ENCODE data around the gene KCNAB3.

Gene KCNAB3

DNA sequence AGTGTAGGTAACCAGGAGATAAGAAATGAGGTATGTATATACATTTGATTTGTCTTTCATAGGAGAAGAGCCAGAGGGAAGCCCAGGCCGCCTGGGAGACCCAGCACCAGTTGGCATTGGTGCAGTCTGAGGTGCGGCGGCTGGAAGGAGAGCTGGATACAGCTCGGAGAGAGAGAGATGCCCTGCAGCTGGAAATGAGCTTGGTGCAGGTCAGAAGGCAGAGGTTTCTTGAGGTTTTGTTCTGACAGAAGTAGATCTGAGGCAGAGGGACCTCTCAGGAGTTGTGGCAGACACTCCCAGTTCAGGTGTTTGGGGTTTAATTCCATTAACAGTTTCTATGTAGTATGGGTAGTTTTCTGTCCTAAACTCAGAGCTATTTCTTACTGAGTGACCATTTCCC is 10.4 kb upstream of the KCNAB3 start:
- no peak for DNase-seq (ENCODE audit: low read depth)

DNA sequence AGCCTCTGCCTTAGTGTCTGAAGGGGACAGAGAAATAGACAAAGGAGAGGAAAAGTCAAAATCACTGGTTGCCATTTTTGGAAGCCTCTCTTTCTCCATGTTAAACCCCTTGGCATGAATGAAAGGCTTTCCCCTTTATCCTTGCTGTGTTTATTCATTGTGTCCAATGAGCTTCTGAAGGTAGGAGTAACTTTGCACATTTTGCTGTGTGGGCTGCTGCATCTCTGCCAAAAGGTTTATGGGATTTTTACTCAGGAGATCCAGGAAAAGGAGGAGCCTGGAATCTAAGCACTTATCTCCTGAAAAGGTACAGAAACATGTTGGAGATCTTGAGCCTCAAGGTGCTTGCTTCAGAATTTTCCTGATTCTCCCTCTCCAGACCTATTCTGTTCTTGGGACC is 6.2 kb upstream of the KCNAB3 start:
- no peak for DNase-seq (ENCODE audit: low read depth)

DNA sequence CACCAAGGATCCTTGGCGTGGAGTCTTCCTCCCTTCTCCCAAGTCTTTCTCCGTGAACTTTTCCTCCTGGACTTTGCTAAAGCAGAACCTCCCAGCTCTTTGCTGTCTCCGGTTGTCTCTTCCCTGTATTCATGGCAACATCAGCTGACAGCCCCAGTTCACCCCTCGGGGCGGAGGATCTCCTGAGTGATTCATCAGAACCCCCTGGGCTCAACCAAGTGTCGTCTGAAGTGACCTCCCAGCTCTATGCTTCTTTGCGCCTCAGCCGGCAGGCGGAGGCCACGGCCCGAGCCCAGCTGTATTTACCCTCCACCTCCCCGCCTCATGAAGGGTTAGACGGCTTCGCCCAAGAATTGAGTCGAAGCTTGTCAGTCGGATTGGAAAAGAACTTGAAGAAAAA is 3.3 kb upstream of the KCNAB3 start:
- peak; percentile 35 for DNase-seq (ENCODE audit: low read depth)

DNA sequence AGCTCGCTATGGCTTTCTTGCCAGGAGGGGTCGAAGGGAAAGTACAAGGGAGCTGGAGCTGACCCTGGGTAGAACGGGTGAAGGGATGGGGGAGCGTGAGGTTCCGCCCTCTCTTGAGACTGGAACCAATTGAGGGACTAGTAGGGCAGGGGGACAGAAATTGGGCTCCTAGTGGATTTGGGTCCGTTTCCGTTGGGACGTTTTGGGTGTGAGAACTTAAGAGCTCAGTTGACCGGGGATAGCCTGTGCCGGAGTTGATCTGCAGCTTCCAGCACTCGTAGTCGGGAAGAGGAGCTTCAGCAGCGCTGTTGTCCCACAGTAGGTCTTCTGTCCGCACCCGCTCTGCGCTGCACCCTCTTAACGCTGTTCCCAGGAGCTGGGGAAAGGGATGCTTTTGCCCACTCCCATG is 2.8 kb upstream of the KCNAB3 start:
- no peak for DNase-seq (ENCODE audit: low read depth)

DNA sequence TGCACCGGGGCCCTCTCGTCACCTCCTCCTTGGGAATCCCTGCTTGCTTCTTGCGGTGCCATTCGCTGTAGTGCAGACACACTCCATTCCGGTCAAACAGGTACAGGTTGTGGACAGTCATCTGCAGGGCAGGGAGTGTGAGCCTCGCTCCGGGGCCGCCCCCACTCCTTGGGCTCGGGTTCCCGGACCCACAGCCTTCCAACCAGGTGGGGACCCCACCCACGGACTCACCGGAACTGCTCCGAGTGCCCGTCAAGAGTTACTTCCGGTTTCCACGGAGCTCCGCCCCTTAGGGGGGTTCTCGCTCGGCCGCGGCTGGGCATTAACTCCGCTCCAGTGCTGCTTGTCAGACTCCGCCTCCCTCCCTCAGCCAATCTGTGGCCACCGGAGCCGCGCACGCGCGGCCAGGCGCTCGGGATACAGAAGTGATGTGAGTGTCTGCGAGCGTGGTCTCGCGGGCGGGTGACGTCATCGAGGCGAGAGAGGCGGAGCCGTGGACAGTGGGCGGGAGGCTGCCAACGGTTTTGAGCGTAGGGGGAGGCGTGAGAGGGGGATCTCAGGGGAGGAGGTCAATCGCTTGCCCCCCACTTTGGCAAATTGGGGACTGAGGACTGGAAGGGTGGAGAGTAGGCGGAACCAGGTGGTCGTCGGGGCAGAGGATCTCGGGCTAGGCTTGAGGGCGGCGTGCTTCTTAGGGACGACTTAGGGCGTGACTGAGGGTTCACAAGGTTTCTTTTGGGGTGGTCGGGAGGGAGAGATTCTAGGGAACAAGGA is 2.2 kb upstream of the KCNAB3 start, which contains the start of the genes CNTROB and TRAPPC1:
Gene CNTROB, plus strand, starts transcription at position 498 of the 774 bp plus-strand sequence. CDS start 874 bp downstream, outside the sequence.
Gene TRAPPC1, minus strand, starts transcription at position 238 of the 774 bp plus-strand sequence. Its CDS starts 117 bp downstream, at position 121.
- DNase-seq (ENCODE audit: low read depth), result peak; percentile 99

DNA sequence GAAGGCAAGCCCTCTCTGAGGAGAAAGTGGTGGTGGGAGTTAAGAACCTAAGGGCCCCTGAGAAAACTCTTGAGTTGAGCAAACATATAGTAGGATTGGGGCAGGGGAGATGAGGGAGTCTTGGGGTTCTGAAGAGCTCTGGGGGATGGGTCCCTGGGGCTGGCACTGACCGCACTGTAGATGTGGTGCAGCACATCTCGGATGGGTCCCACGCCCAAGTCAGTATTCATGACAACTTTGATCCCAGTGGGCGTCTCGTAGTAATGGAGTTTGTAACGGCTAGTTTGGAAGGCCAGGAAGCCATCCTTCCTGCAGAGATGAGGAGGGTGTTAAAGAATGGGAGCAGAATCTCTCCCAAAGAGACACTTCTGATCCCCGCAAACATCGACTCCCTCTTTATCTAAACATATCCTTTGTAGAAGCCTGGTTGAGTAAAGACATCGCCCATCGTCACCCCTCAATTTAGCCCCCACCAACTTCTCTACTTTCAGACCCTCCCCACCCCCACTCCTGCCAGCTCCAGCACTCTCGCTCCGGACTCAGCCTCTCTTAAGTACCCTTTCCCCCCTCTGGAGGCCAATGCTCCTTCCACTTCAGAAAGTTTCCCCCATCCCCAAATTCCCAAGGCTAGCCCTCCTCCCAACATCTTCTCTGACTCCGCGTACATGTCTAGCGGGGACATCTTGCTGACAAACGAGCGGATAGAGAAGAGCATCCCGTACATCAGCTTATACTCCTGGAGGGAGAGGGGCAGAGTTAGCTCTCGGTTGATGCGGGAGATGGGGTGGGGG is 1.4 kb upstream of the KCNAB3 start:
- no peak for DNase-seq (ENCODE audit: low read depth)

DNA sequence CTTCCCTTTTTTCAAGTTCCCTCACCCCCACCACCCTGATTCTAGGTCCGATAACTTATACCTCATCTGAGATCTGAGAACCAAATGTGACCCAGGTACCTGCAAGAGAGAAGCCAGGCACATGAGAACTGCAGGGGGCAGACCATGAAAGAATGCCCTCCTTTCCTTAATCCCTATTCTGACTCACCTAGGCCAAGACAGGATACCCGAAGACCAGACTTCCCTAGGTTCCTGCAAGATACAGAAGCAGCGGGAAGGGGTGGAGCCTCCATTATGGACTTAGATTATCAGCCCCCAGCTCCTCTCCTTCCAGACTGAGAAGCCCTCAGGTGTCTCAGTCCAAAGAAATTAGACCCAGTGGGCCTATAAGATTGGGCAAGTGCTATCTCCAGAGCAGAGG is 2.1 kb downstream of the KCNAB3 start:
- no peak for DNase-seq (ENCODE audit: low read depth)

DNA sequence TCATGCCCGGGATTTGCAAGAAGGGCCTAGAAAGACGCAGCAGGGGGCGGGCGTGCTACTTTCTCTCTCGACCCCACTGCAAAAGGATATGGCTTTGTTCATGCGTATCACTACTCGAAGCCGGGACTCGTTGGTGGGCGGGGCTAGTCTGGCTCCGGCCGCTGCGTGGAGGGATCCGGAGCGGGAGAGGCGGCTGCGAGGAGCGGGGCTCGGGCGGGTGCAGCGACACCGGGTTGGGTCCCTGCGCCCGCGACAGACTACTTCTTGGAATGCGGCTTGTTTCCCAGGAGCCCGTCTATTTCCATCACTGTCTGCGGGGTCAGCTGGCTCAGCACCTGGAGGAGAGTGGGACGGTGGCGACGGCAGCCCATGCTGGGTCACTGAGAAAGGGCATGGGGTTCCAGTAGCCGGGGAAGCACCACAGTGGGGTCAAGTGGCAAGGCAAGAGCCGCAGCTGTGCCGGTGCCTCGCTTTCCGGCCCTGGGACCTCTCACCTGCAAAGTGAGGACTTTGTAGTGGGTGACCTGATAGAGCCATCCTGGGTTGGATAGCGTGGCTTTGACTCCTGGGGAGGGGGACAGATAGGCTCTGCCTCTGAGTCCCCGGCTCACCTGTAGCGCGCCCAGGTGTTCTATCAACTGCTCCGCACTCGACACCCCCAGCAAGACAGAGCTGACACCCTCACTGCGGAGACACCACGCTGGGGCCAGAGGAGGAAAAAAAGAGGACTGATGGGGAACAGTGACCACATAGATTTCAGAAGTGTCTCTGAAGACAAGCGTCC is 6.6 kb downstream of the KCNAB3 start:
- peak; percentile 45 for DNase-seq (ENCODE audit: low read depth)

DNA sequence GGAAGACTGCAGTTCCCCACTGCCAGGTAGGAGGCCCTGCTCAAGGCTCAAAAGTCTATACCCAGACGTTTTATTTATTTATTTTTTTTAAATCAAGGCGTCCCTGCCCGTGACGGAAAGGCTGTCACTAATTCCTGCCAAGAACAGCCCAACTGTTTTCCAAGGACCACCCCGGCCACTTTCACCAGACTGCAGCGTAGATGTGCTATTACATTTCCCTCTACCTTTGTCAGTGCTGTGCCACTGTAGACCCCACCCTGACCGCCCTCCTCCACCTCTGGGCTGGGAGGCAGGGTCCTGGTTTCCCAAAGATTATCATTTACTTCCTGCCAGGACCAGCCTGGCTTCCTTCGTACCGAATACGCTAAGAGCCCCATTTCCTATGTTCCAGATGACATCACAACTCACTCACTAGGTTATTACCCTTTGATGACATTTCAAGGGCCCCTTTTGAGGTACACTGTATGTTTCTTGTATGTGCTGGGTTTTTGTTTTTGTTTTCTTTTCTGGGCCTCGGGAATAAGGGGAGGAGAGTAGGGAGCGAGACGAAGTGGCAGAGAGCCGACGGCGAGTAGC is 7.3 kb downstream of the KCNAB3 start:
- DNase-seq (ENCODE audit: low read depth), result no peak

DNA sequence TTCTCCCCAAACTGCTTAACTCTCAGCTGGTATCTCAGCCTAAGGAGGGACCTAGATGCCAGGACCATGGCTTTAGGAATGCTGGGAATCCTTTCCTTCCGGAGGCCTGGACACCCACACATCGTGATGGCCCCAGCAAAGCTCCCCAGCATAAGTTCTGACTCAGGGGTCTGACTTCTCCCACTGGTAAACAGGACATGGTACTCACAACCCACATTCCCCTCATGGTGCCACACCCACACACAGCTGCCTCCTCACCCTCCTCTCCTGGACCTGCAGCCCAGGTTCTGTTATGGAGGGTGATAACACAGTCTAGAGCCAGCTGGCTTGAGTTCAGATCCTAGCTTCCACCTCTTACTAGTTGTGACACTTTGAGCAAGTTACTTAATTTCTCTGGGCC is 12.8 kb downstream of the KCNAB3 start:
- no peak for DNase-seq (ENCODE audit: low read depth)

DNA sequence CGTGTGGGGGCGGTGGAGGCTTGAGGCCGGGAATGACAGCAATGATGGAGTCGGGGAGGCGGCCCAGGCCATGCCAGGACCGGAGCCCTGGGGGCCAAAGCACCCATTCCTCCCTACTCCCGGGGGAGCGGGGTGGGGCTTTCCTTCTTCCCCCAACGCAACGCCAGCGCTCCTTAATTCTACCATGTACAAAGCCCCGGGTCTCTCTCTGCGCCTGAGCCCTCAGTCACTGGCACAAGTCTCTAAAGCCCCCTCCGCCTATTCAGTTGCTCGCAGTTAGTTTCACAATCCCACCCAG is 13.3 kb downstream of the KCNAB3 start:
- no peak for DNase-seq (ENCODE audit: low read depth)

DNA sequence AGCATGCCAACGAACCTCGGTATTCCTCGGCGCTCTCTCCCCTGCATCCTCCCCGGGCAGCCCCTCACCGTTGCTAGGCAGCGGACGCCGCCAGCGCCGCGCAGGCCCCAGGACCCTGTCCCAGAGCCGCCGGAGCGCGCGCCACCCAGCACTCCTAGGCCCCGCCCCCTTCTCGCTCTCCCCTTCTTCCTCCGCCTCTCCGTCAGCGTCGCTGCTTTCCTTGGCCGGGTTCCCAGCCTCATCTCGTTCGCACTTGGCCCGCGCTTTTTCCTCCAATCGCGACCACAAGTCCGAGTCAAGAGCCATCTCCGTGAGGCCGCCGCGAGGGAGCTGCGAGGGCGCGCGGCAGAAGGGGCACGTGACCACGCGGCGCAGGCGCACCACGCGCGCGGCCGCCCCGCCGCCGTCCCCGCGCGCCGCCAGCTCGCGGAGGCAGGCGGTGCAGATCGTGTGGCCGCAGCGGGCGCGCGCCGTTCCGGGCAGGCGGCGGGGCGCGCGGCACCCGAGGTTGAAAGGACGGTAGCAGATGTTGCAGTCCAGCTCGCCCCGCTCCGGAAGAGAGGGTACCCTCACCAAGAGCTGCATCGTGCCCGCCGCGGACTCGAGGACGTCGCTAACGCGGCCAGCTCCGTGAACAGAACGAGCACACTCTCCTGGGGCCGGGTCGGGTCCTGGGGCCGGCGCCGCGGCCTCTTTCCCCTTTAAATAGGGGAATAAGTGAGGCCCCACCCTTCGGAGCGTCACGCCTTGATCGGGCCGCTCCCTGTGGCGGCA is 13.9 kb downstream of the KCNAB3 start, which contains the start of gene RNF227:
Gene RNF227, minus strand, starts transcription at position 679 of the 774 bp plus-strand sequence. Its CDS starts 94 bp downstream, at position 585.
- peak; percentile 79 for DNase-seq (ENCODE audit: low read depth)

DNA sequence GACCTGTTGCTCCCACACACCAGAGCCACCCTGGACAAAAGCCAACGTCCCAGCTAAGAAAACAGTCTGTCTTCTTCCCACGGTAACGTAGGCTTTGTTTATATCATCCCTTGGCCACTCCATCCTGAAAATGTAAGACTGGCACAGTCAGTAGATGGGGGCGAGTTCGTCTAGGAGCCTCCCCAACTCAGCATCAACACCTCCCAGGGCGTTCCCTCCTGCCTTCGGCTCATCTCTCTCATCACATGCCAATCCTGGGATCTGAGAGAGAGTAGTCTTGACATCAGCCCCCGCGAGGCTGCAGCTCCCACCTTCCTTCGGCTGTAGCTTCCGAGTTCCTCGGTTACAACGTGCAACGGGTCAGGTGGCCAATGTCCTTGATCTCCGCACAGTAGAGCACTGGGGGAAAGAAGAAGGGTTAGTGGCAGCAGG is 14.5 kb downstream of the KCNAB3 start:
- DNase-seq (ENCODE audit: low read depth), result peak; percentile 11

DNA sequence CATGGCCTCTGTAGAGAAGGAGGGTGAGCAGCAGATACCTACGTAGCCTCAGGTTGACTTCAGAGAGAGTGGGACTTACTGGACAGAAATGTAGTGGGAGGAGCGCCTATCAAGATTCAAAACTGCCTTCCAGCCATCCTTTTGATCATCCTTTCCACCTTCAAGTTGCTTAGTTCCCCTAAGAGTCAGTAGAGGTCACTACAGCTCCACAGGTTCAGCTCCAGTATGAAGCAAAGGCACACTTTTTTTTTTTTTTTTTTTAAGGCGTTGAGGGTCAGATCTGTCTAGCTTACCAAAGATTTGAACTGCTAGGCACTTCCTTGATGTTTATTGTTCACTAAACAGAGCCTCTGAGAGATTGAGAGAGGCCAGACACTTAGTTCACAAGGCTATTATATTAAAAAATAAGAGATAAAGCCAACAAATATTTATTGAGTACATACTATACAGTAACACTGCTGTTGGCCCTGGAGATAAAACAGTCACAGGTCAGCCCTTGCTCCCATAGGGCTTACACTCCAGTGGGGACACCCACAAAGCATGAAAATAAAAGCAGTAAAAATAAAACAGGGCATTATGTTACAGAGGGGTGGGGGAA is 16.6 kb downstream of the KCNAB3 start:
- peak; percentile 56 for DNase-seq (ENCODE audit: low read depth)

DNA sequence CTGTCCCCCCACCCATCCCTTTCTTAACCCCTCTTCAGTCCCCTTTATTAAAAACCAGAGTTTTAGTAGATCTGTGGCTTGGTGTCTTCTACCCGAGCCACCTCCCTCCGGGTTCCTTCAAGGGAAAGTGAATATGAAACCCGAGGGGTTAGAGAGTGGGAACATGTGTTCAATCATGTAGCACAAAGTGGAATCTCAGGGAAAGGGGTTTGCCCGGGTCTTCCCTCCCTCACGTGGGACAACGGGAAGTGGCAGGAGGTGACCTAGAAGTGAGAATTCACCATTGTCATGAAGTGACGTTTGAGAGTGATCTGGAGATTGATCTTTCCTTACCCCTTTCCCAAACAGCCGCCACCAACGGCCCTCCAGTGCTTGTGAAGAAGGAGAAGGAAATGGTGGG is 18.5 kb downstream of the KCNAB3 start:
- DNase-seq (ENCODE audit: low read depth), result no peak

DNA sequence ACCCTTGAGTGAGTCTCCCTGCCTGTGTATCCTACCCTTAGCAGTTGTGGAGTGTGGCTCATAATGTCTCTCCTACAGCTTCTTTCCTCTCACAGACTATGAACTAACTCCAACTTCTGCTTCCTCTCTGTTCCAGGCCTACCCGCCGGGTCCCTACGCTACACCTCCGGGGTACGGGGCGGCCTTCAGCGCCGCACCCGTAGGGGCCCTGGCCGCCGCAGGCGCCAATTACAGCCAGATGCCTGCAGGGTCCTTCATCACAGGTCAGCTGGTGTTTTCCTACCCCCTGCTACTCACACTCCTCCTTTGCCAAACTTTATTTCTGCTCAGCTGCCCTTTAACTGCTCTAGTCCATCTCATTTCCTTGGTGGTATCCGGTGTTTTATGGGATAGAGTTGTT is 18.9 kb downstream of the KCNAB3 start:
- DNase-seq (ENCODE audit: low read depth), result no peak

DNA sequence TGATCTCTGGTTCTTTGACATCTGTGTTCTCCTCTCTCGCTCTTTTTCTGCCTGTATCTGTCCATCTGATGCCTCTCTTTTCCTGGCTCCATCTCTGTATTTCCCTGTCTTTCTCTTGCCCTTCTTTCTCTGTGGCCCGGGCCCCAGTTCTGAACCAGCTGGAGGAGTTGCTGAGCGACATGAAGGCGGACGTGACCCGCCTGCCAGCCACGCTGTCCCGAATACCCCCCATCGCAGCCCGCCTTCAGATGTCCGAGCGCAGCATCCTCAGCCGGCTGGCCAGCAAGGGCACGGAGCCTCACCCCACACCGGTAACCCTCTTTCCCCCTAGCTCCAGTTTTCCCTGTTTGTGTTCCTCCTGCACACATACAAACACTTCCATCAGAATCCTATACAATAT is 19.4 kb downstream of the KCNAB3 start:
- DNase-seq (ENCODE audit: low read depth), result no peak

DNA sequence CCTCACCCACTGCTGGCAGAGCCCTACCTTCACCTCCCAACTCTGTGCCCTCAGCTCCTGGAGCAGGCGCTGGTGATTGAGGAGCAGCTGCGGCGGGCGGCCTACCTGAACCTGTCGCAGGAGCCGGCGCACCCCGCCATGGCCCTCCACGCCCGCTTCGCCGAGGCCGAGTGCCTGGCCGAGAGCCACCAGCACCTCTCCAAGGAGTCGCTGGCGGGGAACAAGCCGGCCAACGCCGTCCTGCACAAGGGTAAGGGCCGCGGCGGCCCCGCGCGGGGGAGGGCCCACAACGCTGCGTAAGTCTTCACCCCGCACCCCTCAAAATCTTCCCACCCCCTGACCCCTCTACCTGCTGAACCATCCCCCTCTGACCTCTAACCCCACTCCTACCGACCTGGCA is 20.6 kb downstream of the KCNAB3 start:
- no peak for DNase-seq (ENCODE audit: low read depth)

DNA sequence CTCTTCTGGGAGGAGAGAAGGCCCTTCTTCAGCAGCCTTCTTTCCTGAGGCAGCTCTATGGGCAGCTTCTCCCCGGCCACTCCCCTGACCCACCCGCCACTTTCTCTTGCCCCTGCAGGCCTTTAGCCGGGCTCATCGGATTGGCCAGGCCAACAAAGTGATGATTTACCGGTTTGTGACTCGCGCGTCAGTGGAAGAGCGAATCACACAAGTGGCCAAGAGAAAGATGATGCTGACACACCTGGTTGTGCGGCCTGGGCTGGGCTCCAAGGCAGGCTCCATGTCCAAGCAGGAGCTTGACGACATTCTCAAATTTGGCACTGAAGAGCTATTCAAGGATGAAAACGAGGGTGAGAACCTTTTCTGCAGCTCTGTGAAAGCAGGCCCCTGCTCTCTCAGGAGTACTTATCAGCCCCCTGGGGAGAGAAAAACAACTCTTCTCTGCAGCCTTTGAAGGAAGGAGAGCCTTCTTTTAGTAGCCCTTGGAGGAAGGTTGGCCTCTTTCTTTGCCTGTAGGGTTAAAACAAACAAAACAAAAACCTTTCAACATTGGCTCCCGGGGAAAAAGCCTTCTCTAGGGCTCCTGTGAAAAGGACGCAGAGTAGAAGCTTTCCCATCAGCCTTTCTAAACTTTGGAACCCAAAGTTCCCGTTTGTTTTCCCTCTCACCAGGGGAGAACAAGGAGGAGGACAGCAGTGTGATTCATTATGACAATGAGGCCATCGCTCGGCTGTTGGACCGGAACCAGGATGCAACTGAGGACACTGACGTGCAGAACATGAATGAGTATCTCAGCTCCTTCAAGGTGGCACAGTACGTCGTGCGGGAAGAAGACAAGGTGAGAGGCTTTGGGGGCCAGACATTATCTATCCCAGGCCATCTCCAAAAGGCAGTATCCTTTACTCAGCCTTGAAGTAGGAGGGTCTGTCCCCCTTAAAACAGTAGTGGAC is 26.2 kb downstream of the KCNAB3 start:
- no peak for DNase-seq (ENCODE audit: low read depth)

DNA sequence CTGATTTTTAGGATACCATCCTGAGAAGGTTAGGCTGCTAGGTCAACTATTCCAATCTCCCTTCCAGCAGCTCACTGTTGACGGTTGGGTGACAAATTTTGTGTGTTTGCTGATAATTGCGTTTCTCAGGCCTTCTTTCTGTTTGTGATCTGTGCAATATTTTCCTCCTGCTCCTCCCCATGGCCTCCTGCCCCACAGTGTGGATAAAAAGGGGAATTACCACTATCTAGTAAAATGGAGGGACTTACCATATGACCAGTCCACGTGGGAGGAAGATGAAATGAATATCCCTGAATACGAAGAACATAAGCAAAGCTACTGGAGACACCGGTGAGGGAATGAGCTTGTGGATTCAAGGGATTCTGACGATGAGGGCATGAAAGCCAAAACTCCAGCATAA is 31.9 kb downstream of the KCNAB3 start:
- no peak for DNase-seq (ENCODE audit: low read depth)

Data from GM04504 (cell line).